Frontal cortex (tissue), 4 donors: ENCODE results near the gene ICAM4. TPM values are rescaled to one million over a fixed set of nuclear protein-coding genes. Genes with fewer than 3 reads are reported as not detected.
A peak's percentile ranks its signal among the peaks of the same experiment; 100 is the strongest.
"Not testable (repeated sequence)": the region's sequence is repeated elsewhere in the genome, so short reads cannot be mapped to it uniquely, and the experiment has no call there.

ENCODE experiments used
- DNase-seq, 2 donors: peaks; one replicate each; pipeline ENCODE4 v3.0.0; 2012; ENCODE audit warnings: low spot score in 2 of 2
- FAIRE-seq: peaks from 2 replicates; lab custom pipeline; 2012; peaks lifted over from hg19 to GRCh38; lab: Jason Lieb, UNC
- total RNA-seq: library from RNA; depleted of rRNA; stranded (reverse); fragments of >200 nt; gene quantifications from one replicate; pipeline ENCODE4 v1.2.3, GENCODE V29; 2014
- donor health status: control.
- donor health status: control.
- donor health status: control.

Gene ICAM4, protein sequence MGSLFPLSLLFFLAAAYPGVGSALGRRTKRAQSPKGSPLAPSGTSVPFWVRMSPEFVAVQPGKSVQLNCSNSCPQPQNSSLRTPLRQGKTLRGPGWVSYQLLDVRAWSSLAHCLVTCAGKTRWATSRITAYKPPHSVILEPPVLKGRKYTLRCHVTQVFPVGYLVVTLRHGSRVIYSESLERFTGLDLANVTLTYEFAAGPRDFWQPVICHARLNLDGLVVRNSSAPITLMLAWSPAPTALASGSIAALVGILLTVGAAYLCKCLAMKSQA
- total RNA-seq, result 0.41 TPM

GRCh38 chr19:10286803-10287737 lies at the start of gene ICAM4:
TSS of gene ICAM4 (plus strand) at chr19:10286955. CDS start at chr19:10287013, 58 bp downstream.
- no peak for FAIRE-seq
- no peak for DNase-seq

DNA sequence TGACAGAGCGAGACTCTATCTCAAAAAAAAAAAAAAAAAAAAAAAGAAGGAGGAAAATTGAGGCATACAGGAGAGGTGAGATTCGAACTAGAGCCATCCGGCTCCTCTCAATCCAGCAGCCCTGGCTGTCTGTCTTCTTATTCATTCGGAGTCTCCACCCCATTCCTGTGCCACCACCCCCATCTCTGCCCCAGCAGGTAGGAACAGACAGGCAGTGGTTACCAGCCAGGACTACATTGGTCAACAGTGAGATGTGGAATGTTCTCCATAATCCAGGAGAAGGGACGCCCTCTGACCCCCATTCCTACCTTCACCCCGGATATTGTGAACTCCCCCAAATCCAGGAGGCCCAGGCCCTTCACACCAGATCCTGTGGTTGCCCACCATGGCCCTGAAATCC lies 49.1 kb upstream of the ICAM4 start:
- DNase-seq (no peak), FAIRE-seq (no peak)

- FAIRE-seq (no peak), DNase-seq (no peak)
Observed at GRCh38 chr19:10238172-10238783, 48.5 kb upstream of the ICAM4 start.

GRCh38 chr19:10241826-10242449 lies 44.8 kb upstream of the ICAM4 start:
- not testable (repeated sequence) for DNase-seq, FAIRE-seq

DNA sequence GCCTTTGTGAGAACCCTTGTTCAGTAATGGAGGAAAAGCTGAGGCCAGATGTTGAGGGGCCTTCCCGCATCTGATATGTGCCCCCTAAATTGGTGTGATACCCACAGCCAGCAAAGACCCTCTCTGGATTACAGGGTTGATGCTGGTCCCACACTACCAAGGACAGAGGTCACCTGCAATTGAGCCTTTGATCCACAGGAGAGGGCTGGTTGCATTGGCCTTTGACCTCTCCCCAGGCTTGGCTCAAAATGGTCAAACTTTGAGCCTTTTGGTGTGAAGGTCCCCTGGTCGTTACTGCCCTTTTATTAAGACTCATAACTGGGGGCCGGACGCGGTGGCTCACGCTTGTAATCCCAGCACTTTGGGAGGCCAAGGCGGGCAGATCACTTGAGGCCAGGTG lies 43.1 kb upstream of the ICAM4 start:
- FAIRE-seq (no peak), DNase-seq (no peak)

GRCh38 chr19:10245189-10245939 lies 41.4 kb upstream of the ICAM4 start:
- FAIRE-seq (no peak), DNase-seq (no peak)

GRCh38 chr19:10246511-10246910 lies 40.2 kb upstream of the ICAM4 start:
- no peak for DNase-seq
- FAIRE-seq, result no peak

DNA sequence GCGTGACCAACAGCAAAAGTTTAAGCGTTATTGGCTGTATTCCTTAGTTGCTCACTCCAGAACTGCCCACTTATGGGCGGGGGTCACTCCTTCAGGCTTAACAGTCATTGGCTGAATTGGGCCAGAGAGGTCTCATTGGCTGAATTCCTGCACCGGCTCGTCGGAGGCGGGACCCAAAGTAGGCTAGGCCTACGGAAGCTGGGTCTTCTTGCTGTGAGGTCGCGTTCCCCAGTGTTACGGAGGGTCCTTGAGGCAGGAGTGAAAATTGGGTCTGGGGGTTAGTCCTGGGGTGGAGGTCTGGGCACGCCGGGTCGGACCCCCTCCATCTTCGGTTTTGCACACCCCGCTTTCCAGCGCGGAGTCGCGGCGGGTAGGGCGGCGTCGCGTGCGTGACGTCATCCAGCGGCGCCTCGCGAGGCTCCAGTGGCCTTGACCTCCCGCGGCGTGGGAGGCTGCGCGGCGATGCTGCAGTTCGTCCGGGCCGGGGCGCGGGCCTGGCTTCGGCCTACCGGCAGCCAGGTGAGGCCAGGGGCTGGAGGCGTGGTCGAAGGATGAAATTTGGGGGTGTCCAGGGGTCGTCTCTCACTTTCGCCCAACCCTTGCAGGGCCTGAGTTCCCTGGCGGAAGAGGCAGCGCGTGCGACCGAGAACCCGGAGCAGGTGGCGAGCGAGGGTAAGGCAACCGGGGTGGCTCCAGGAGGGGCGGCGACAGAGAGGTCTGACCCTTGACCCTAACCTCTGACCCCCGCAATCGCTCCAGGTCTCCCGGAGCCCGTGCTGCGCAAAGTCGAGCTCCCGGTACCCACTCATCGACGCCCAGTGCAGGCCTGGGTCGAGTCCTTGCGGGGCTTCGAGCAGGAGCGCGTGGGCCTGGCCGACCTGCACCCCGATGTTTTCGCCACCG lies 34.7 kb upstream of the ICAM4 start, which contains the start of gene MRPL4:
Gene MRPL4 (plus strand): TSS at position 423 of the 903 bp plus-strand sequence. CDS start 40 bp downstream, at position 463.
- DNase-seq (peak; percentile 93 to 95), FAIRE-seq (peak; percentile 93)

- FAIRE-seq (no peak), DNase-seq (no peak)
Observed at GRCh38 chr19:10252707-10253106, 34.0 kb upstream of the ICAM4 start.

DNA sequence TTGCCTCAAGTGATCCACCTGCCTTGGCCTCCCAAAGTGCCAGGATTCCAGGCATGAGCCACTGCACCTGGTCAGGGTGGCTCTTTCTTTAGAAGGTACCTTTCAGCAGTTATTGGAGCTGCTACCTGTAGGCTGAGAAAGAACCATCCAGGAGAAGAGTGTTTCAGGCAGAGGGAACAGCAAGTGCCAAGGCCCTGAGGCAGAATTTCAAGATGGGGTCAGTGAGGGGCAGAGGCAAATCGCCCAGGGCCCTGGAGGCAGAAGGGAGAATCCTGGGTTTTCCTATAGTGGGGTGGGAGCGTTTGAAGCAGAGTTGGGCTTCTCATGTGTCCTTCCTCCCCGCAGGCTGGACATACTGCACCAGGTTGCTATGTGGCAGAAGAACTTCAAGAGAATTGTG lies 32.5 kb upstream of the ICAM4 start:
- FAIRE-seq (no peak), DNase-seq (no peak)

DNA sequence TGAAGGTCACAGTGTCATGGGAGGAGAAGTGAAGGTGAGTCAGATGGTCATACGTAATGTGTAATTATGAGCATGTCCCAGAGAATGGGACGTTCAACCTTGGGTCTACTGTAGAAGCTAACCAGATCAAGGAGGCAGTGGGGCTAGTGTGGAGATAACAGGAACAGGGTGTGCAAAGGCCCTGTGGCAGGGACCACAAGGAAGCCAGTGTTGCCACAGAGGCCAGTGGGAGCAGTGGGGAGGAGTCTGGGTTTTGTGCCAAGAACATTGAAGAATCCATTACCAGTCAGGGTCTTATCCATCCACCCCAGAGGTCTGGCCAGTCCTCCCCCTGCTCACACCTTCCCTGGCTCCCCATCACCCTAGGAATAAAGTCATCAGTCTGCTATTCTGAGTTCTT lies 31.4 kb upstream of the ICAM4 start:
- DNase-seq (no peak), FAIRE-seq (no peak)

GRCh38 chr19:10256551-10256950 lies 30.2 kb upstream of the ICAM4 start:
- FAIRE-seq (no peak), DNase-seq (no peak)

DNA sequence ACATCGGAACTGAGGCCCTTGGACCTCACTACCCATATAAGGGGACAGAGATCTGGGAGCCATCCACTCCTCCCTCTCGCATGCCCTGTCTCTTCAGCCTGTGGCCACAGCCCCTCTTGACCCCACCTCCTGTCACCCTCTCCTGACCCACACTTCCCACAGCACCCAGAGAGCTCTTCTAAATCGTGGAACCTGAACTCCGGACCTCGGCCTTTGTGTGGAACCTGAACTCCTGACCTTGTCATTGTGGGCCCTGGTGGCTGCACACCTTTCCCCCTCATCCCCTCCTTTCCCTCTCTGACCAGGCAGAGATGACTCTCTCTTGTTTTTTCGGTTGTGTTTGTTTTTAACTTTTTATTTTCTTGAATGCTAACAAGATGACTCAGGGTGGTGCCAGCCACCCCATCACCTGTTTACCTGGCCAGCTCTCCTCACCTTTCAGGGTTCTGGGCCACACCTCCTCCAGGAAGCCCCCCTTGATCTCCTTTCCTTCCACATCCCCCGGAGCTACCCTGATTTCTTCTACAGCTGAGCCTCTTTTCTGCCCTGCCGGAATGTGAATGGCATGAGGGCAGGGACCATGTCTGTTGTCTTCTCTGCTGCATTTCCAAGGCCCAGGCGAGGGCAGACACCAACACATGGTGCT lies 29.7 kb upstream of the ICAM4 start:
- DNase-seq (no peak), FAIRE-seq (no peak)

DNA sequence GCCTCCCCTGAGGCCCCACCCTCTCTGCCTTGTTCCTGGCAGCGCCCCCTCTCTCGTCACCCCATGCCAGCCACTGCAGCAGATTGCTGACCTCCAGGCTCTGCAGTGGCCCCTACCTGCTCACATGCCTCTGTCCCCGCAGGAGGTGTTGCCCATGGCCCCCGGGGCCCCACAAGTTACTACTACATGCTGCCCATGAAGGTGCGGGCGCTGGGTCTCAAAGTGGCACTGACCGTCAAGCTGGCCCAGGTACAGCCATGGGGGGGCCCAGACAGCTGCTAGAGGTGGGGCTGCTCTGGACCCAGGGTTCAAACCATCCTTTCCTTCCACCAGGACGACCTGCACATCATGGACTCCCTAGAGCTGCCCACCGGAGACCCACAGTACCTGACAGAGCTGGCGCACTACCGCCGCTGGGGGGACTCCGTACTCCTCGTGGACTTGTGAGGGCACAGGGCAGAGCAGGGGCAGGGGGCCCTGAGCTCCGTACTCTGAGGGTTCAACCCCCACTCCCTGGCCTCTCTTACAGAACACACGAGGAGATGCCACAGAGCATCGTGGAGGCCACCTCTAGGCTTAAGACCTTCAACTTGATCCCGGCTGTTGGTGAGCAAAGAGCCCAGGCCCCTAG lies 28.6 kb upstream of the ICAM4 start:
- DNase-seq (no peak), FAIRE-seq (no peak)

DNA sequence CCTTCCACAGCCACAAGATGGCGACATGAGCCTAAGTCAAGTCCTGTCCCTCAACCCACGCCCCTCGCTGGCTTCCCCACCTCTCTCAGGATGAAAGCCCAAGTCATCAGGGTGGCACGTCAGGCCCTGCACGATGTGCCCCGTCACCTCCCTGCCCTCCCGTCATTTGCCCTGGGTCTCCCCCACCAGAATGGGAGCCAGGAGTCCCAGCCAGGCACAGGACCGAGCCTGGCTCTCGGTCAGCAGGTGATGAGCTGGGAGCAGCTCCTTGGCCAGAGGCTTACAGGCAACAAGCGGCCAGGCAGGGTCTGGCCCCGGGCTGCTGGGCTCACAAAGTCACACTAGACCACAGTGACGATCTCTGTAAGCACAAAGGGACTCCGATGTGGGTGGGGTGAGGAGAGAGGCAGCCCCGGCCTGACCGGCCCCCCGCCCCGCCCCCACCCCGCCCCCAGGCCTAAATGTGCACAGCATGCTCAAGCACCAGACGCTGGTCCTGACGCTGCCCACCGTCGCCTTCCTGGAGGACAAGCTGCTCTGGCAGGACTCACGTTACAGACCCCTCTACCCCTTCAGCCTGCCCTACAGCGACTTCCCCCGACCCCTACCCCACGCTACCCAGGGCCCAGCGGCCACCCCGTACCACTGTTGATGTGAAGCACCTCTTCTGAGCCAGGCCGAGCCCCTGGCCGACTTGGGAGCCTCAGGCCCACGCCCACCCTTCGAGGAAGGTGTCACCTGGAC lies 27.4 kb upstream of the ICAM4 start:
- DNase-seq (peak; percentile 51 to 73), FAIRE-seq (no peak)

DNA sequence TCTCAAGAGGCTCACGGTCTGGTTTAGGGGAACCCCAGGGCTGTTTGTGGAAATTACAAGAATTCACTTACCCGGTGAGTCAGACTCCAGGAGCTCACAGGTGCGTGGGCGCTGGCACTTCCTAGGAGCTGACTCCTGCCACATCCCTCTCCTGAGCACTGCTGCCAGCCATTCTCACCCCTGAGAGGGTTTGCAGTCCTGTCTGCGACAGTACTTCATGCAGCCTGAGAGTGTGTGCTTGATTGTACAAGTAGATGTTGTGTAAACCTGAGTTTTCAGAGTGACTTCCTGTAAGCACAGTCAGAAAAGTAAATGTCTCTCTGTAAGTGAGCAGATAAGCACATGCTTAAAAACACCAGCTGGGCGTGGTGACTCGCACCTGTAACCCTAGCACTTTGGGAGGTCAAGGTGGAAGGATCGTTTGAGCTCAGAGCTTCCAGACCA lies 26.6 kb upstream of the ICAM4 start:
- FAIRE-seq, result no peak
- no peak for DNase-seq

GRCh38 chr19:10262771-10263170 lies 24.0 kb upstream of the ICAM4 start:
- DNase-seq (no peak), FAIRE-seq (no peak)
